Measurements from ENCODE around the gene SMARCC2.
"Not testable (repeated sequence)": the region's sequence is repeated elsewhere in the genome, so short reads cannot be mapped to it uniquely, and the experiment has no call there.

SMARCC2 gene

DNA sequence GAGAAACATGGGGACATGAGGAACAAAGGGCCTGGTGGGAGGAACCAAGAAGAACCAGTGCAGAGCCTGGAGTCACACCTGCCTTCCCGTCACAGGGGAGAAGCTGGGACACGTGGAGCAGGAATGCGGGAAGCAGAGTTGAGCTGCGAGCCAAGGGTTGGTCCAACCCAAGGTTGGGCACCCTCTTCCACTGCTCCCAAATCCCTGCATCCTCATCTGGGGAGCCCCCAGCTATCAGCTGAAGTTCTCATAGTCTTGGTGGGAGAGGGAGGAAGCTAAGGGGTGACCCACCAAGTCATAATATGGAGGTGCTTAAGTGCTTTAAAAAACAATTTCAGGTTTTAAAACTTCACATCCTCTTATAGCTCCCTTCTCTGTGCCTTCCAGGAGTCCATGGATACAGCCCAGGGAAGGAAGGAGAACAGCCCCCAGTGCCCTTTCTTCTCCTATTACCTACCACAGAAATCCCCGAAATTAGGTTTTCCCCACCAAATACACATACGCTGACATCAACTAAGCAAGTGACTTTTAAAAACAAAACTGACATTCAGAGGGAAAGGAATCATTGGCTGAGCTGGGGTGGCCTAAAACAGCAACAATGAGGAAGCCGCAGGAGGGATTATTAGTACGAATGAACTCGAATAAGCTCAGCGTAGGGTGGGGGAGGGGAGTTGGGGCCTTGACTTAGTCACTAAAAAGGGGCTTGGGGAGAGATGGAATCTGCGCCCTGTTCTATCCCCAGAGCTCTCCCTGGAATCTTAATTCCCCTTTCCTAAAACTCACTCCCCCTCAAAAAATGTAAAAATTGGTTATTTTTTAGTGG lies 26.6 kb downstream of the SMARCC2 start:
- no peak for FAIRE-seq

DNA sequence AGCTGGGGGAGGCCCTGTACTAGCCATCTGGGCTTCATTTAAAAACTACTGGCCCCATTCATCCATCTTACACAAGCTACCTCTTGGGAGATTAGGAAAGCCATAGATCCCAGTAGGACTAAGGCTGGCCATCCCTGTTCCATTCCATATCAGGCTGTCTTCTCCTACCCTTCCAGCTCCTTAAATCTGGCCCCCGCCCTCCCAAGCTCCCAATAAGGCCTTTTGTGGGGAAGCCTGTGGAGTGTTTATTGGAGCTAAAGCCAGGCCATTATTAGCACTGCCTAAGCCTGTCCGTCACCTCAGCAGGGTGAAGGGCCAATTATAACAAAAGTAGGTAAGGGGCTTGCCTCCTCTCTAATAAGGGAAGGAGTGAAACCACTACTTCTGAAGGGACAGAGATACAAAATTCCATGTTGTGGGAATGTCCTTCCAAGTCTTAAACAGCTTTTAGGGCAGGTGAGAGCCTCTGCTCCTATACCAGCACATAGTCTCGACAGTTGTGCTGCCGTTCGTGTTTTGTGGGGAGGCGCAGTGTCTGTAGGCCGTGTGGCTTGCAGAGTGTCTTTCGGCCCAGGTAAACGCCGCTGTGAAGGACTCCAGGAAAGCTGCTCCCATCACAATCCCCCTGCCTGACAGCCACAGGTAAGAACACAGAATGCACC lies 27.5 kb downstream of the SMARCC2 start:
- FAIRE-seq: no peak

DNA sequence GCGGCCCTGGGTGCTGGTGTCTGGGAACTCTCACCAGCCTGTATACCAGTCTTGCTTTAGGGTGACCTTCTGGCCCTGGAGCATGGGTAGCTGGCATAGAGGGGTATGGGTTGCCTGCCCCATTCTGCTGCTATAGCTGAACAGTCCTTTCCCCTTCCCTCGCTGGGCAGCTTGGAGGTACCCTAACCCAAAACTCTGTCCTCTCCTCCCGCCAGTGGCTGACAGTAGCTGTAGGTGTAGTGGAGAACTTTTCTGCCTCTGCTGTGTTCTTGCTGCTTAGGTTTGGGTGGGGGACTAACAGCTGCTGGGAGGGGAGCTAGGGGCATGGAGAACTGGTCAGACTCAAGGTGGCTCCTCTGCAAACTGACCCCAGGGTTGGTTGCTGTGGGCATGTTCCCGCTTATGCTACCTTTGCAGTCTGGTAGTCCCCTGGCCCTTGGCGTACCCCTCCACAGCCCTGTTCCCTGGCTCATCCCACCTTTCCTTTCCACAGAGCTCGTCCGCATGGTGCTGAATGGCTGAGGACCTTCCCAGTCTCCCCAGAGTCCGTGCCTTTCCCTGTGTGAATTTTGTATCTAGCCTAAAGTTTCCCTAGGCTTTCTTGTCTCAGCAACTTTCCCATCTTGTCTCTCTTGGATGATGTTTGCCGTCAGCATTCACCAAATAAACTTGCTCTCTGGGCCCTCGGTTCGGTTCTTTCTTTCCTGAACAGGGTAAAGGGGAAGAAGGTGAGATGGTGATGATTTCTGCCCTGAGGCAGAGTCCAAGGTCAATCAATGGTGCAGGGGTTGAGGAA lies 28.2 kb downstream of the SMARCC2 start:
- FAIRE-seq: no peak

DNA sequence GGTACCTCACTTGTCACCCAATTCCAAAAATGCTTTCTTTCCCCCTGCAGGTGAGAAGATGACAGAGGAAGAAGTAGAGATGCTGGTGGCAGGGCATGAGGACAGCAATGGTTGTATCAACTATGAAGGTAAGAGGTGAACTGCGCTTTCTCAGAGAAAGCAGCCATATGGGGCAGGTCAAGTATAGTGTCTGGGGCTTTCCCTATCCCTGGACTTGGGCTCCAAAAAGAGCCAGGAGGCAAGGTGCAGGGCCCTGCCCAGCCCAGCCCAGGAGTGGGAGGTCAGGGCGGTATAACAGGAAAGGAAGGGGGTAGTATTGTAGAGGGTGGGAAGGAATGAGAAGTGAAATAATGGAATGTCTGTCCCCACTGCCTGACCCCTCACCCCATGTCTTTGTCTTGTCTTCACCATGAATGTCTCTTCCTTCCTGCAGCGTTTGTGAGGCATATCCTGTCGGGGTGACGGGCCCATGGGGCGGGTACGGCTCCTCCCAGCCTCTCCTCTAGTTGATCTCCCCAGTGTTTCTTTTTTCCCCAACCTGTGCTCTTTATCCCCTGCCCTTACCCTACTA lies 29.0 kb downstream of the SMARCC2 start:
- FAIRE-seq: no peak

DNA sequence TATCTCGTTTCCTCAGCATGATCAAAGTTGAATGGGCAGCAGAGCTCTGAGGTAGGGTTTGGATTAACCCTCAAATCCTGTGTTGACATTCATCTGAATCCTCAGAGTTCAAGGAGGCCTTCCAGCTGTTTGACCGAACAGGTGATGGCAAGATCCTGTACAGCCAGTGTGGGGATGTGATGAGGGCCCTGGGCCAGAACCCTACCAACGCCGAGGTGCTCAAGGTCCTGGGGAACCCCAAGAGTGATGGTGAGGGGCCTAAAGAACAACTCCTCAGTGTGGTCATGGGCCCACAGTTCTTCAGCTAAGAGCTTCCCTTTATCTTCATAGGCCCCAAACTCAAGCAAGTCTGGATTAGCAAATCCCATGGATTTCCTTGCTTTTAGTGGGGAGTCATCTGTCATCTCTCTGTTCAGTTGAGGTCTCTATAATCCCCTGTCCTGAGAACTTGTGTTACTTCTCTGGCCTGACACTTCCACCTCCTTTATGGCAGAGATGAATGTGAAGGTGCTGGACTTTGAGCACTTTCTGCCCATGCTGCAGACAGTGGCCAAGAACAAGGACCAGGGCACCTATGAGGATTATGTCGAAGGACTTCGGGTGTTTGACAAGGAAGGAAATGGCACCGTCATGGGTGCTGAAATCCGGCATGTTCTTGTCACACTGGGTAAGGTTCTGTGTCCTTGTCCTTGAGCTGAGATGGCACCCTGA lies 29.6 kb downstream of the SMARCC2 start:
- no peak for FAIRE-seq

DNA sequence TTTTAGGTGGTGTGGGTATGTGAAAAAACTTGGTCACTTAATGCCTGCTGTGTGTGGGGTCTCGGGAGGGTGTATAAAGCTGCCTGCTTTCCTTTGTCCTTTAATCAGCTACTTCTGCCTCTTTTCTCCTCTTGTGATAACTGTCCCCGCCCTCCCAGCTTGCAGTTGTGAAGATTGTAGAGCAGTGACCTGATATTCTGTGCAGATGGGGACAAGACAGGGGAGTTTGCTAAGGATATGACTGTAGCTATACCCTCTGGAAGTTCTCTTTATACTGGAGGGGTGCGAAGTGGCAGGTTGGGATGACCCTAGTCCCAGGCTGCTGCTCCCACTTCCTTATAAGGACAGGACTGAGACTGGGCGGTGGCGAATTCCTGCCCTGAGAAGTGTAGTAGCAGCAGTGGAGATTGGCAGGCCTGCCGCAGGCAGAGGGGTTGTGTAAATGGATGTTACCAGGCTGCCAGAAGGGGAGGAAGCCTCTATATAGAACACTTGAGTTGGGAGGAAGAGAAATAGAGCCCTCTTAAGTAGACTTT lies 30.3 kb downstream of the SMARCC2 start:
- FAIRE-seq: no peak

DNA sequence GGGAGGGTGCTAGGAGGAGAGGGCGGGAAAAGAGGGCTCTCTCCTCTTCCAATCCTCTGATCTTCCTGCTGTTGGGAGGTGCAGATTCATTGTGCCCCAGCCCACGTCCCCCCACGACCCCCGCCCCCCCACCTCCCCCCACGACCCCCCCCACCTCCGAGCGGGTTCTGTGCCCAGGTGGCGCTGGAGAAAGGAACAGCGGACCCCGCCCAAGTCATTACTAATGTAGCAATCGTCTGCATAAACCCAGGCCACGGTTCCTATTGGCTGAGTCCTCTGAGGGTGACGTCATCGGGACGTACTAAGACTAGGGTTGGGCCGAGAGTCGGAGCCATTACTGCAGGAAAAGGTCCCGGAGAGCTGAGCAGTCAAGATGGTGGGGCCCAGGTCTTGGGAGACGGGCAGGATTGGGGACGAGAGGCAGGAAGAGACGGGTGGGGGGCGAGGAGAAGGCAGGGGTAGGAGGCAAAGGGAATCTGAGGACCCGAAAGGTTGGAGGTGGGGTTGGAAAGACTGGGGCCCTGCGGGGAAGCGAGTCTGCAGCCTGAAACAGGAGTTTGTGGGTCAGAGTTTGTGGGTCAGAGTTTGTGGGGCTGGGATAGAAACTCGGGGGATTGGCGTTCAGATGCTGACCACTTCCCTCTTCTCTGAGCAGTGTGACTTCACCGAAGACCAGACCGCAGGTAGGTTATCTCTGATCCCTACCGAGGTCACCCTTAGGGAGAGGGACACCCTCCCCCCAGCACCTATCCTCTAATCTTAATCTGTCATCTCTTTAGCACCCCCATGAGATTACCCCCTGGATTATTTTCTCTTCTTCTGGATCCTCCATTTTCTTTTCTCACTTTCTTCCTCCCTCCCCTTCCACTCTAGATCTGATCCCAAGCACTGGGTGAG lies 31.0 kb downstream of the SMARCC2 start, which contains the start of gene MYL6:
TSS of gene MYL6 (plus strand) at position 331 of the 897 bp plus-strand sequence. CDS start at position 374, 43 bp downstream.
- peak; percentile 46 for FAIRE-seq

DNA sequence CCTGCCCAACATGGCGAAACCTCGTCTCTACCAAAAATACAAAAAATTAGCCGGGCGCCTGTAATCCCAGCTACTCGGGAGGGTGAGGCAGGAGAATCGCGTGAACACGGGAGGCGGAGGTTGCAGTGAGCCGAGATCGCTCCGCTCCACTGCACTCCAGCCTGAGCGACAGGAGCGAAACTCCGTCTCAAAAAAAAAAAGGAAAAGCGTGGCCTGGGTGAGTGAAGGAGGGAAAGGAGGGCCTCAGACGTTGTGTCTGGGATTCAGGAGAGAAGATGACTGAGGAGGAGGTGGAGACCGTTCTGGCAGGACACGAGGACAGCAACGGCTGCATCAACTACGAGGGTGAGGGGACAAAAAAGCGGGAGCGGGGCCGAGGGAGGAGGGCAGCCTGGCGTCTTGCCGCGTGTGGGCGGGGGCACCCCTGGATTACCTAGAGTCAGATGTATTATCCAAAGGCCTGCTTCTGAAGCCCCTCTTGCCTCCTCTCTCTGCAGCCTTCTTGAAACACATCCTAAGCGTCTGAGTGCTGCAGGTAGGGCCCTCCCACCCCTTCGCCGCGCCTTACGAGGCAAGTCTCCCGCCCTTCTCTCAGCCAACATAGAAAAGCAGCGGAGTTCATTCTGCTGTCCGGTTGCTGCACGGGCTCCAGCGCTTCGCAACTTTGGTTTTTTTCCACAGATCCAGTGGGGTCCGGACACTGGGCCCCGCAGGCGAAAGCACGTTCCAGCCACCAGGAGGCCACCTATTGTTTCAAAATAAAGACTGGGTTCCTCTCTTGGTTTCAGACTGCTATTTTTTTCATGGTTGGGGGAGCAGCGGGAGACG lies 31.9 kb downstream of the SMARCC2 start:
- no peak for FAIRE-seq

DNA sequence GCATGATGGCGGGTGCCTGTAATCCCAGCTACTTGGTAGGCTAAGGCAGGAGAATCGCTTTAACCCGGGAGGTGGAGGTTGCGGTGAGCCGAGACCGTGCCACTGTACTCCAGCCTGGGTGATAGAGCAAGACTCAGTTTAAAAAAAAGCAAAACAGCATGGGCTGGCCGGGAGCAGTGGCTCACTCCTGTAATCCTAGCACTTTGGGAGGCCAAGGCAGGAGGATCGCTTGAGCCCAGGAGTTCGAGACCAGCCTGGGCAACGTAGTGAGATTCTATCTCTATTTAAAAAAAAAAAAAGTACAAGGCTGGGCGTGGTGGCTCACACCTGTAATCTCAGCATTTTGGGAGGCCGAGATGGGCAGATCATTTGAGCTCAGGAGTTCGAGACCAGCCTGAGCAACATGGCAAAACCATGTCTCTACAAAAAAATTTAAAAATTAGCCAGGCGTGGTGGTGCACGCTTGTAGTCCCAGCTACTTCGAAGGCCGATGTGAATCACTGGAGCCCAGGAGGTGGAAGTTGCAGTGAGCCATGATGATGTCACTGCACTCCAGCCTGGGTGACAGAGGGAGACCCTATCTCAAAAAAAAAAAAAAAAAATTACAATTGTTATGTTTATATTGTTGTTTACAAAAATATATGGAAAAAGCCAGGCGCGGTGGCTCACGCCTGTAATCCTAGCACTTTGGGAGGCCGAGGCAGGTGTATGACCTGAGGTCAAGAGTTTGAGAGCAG lies 32.7 kb downstream of the SMARCC2 start:
- not testable (repeated sequence) for FAIRE-seq

DNA sequence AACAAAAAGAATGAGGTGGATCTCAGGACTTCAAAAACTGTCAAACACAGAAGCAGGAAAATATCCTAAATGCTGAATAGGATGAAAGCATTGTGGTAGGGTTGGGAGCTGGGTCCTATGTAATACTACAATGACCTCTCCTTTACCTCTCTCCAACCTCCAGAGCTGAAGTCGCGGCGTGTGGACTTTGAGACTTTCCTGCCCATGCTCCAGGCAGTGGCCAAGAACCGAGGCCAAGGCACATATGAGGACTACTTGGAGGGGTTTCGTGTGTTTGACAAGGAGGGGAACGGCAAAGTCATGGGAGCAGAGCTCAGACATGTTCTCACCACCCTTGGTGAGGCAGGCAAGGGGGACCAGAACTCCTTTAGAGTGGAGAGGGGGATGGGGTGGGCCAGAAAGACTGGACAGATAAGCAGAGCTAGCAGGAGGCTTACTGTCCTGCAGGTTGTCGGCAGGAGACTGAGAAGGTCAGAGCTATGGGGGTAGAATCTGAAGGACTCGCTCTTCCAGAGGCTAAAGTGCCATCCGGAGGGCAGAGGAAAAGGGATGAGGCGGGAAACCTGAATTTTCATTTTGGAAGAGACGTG lies 33.9 kb downstream of the SMARCC2 start:
- no peak for FAIRE-seq

DNA sequence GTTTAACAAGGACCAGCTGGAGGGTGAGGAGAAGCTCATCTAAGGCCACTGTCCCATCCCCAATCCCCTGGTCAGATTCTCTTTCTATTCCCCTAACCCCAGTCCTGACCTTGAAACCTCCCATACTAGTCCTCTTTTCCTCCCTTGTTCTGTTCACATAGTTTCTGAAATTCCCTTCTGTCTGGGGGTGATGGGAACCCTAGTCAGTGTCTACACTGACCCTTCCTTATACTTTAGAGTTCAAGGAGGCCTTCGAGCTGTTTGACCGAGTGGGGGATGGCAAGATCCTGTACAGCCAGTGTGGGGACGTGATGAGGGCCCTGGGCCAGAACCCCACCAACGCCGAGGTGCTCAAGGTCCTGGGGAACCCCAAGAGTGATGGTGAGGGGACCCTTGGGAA lies 34.5 kb downstream of the SMARCC2 start:
- FAIRE-seq: no peak

DNA sequence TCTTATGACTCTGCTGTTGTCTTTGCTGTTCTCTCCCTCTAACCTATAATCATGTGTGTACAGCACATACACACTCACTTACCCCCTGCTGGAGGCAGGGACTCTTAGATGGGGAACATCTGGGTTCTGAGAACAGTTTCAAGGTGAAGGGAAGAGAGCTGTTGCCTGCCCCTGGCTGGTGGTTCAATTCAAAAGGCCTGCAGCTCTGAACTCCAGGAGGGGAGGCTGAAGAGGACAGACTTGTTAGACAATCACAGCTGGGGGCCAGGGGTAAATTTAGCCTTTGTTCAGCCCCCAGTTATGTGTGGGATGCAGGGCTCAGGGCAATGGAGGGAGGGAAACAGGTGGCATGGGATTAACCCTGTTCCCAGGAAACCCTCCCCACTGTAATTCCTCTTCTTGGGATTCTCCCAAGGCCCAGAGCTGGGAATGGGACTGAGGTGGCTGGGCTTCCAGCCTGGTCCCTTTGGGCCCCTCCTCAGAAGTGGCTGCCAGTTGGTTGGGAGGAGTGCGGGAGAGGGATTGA lies 35.0 kb downstream of the SMARCC2 start:
- FAIRE-seq: no peak

DNA sequence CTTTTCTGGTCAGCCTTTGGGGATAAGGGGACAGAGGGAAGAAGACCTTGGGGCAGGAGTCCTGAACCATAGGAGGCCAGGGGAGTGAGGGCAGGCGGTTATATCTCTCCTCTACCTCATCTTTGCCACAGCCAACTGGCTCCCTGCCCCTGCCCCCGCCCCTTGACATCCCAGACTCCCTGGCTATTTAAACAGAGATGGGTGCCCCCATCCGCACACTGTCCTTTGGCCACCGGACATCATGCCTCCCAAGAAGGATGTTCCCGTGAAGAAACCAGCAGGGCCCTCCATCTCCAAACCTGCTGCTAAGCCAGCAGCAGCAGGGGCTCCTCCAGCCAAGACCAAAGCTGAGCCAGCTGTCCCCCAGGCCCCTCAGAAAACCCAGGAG lies 35.6 kb downstream of the SMARCC2 start:
- FAIRE-seq: no peak

DNA sequence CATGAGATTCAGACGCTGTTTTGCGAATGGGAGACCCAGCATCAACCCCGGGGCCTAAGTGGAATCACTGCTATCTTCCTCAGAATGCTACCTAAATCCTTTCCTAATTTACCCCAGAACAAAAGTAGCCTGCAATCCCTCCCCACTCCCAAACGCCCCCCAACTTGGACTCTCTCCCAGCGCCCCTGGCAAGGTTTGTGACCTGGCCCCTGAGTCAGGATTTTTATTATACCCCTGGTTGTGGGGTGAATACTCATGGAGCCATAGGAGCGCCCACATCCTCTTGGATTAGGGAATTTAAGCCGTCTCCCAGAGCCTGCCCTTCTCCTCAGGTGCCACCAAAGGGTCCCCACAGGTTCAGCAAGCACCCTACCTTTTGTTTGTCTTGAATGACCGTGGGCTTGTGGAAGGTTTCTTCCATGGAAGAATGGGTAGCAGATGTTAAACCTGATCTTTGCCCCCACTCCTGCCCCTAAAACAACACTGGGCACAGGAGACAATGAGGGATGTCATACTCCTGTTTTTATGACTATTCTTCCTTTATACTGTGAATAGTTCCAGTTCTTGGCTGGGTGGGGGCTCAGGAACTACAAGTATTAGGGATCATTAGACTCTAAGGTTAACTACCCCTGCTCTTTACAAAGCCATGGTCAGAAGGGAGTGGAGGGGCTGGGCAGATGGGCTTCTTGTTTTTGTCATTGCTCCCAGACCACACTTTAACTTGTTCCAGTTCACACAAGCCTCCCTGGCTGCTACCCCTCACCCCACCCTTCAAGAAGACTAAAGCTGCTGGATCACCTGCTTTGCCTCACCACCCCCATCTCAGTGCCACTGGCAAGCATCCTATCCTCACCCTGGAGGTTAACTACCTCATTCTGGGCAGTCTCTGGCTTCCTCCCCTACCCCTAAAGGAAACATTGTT lies 36.3 kb downstream of the SMARCC2 start:
- no peak for FAIRE-seq

DNA sequence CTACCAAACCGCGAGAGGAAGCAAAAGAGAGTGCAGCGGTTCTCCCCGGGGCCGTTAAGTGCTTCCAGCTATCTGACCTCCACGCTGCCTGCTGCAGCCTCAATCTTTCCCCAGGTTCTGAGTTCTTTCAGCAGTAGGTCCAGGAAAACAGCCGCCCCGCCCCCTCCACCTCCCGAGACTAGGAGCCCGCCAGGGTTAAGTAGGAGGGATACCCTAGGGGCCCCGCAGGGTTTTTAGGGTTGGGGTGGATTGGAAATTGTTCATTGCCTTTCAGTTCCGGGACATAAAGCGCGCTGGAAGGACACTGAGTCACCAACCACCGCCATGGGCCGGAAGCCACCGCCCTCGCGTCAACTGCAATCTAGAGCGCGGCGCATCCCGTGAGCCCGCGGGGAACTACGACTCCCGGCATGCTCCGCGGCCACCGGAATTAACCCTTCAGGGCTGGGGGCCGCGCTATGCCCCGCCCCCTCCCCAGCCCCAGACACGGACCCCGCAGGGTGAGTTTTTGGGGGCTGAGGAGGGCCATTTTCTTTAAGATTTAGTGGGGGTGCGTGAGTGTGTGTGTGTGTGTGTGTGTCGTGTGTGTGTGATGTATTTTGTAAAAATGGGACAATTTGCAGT lies 37.0 kb downstream of the SMARCC2 start, which contains the start of gene MYL6B:
TSS of gene MYL6B (plus strand) at position 456 of the 624 bp plus-strand sequence. CDS start 1,332 bp downstream, outside the sequence.
- FAIRE-seq: peak; percentile 35

DNA sequence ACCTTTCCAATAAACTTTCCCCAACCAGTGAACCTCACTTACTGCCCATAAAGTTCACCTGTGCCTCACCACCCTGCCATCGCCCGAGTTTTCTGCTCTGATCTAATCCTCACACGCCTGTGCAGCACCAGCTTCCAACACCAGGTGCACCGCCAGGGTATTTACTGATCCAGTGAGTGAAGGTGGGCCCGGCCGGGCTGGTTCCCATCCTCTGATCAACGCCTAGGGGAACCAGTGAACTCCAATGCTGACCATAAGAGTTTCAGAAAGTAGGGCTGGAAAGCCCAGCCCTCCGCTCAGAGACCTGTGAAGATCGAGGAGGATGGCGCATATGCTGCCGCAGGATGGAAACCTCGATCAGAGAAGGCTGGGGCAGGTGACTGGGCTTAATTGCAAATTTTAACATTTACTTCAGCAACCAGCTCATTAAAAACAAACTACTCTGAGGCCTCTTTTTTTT lies 37.6 kb downstream of the SMARCC2 start:
- FAIRE-seq: no peak

DNA sequence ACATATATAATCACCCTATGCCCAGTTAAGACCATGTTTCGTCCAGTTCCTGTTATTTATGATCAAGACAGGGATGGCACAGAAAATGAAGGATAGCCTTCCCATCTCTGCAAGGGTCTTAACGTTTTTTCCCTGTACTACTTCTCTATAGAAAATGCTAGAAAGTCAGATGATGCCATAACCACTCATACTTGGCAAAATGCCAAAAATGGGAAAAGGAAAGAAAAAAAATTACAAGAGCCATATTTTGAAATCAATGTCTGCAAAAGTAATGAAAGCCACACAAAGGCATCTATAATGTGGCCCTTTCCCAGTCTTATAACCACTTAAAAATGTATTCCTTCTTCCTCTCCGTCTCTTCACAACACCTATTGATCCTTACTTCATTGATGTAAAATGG lies 38.7 kb downstream of the SMARCC2 start:
- no peak for FAIRE-seq
